Measurements from ENCODE around the gene SLC36A2. TPM values are rescaled to one million over a fixed set of nuclear protein-coding genes. Genes with fewer than 3 reads are reported as not detected.
"Not testable (repeated sequence)": the region's sequence is repeated elsewhere in the genome, so short reads cannot be mapped to it uniquely, and the experiment has no call there.

SLC36A2 gene
- 3.1 TPM for total RNA-seq

DNA sequence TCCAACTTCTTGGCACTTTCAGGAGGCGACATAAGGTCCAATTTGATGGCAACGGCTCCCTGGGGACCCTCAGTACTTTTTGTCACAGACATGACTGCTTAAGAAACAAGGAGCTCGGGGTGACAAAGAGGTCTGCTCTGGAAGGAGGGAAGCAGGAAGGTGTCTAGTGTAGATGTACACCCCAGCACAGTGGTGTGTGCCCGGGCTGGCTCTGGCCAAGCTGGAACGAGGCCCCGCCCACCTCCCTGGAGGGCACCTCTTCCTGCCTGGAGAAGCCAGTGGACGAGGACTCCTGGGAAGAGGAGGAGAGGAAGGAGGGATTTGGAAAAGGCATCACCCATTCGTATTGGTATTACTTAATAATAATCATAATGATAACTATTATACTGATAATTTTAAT lies at the start of gene SLC36A2:
Gene SLC36A2 (minus strand): TSS at position 191 of the 400 bp plus-strand sequence. CDS start 99 bp downstream, at position 92.
- DNase-seq = no peak

- no peak for DNase-seq
Observed at GRCh38 chr5:151388960-151389359, 41.6 kb upstream of the SLC36A2 start.

DNA sequence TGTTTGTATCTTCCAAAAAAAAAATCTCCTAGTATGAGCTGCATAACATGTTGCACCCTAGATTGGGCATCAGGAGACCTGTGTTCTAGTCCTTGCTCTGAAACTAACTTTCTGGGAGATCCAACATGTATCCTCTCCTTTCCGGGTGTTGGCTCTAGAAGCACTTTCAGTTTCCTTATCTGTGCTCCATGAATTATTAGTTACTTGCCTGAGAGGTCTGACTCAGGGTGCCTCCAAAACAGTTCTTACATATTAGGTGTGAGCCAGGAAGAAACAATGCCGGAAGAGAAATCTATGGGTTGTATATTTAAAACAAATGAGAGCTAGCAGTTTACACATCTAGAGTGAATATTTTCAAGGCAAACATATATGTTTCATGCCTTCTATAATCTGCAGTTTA lies 36.7 kb upstream of the SLC36A2 start:
- no peak for DNase-seq

GRCh38 chr5:151383011-151383410 lies 35.7 kb upstream of the SLC36A2 start:
- peak; percentile 83 for DNase-seq

DNA sequence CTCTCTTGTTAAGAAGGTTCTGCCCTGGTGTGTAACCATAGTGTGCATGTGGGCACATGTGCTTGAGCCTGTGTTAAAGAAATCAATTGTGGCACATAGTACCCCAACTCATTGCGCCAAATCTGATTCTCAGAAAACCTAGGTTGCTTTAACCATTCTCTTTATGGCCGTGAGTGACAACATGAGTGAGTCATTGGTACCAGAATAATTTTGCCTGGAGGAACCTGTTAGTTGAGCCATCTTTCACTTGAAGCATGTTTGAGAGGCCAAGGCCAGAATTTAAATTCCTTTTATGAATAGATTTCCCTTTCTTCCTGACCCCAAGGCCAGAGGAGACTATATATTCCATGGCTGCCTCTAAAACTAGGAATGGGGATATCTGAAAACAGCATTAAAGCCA lies 35.2 kb upstream of the SLC36A2 start:
- DNase-seq = peak; percentile 30

DNA sequence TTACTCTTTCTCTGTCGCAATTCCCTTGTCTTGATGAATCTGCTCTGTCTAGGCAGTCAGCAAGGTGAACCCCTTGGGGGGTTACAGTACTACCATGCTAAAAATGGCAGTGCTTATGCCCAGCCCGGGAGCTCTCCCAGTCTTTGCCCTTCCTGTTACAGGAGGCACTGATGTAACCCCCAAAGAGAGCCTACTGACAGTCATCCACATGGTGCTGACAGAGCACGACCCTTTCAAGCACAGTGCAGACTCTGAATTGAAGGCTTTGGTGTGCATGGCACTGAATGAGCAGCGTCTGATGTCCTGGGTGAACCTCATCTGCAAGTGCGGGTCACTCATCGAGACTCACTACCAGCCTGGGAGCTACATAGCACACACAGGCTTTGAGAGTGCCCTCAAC lies 34.5 kb upstream of the SLC36A2 start:
- DNase-seq = no peak

DNA sequence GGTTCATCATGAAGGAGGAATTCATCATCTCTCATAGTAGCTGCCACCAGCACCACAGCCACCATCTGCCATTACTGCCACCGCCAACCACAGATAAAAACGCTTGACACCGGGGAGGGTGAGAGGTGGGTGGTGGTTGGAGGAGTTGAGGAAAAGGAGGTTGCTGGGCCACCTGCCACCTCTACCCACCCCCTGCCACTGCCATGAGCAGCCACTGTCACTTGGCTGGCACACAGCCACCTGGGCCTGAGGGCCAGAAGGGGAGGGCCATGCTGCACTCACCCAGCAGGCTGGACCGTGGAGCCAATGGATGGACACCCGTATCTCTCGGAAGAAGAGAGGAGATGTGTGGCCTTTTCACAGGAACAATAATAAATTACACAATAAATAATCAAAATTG lies 31.3 kb upstream of the SLC36A2 start:
- DNase-seq = no peak

- DNase-seq = no peak
Observed at GRCh38 chr5:151374539-151374938, 27.2 kb upstream of the SLC36A2 start.

- DNase-seq = not testable (repeated sequence)
Observed at GRCh38 chr5:151367038-151367437, 19.7 kb upstream of the SLC36A2 start.

DNA sequence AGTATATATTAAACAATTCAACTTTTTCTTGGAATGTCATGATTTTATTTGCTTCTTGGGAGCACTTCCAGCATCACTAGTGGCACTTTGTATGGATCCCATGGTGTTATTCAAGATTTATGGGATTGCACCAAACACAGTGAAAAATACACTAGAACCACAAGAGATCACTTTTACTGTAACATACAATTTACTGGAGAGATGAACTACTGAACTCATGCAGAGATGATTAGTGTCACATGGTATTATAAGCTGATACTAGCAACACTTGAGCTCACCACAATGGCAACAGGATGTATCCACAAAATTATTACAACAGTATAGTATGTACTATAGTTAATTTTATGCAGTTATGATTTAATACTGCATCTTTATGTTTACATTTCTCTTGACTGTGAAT lies 16.3 kb upstream of the SLC36A2 start:
- no peak for DNase-seq

- DNase-seq = no peak
Observed at GRCh38 chr5:151362970-151363369, 15.6 kb upstream of the SLC36A2 start.

DNA sequence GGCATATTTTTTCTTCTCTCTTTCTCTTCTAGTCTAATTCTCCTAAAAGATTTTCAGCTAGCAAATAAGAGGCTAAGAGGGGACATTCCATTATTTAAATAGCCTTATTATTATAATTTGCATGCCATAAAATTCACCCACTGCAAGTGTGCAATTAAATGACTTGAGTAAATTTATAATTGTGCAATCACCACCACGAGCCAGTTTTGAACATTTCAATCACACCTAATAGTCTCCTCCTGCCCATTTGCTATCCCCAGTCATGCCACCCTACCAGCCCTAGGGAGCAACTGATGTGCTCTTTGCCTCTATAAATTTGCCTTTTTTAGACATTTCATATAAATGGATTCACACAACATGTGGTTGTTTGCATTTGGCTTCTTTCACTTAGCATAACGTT lies 12.0 kb upstream of the SLC36A2 start:
- DNase-seq = no peak

DNA sequence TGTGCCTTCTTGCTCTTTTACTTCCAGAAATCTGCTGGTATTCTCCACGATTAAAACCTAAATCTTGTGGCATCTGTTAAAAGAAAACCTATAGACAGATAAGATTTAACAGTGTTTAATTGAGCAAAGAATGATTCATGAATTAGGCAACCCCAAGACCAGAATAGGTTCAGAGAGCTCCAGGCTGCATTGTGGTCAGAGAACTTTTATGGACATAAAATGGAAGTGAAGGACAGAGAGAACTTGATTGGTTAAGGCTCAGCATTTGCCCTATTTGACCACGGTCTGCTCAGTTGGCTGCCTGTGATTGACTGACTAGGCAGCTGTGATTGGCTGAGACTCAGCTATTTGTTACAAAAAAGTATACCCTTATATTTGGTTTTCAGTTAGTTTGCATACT lies 10.4 kb upstream of the SLC36A2 start:
- no peak for DNase-seq

GRCh38 chr5:151357097-151357496 lies 9.7 kb upstream of the SLC36A2 start:
- no peak for DNase-seq

- DNase-seq = no peak
Observed at GRCh38 chr5:151351671-151352070, 4.3 kb upstream of the SLC36A2 start.

DNA sequence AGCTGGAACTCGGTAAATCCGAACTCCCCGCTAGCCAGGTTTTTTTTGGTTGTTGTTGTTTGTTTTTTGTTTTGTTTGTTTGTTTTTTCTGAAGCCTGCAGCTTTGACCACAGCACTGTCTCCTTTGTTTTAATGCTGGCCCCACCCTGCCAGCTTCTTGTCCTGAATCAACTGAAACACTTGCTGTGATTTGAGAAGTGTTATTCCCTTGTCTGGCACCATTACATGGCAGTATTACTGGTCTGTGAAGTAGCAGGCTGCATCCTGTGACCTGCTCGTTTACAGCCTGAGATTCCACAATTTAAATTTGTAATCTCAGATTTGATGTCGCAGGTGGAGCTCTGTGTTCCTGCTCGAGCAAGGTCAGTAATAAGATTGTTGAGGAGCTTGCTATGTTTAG lies 1.4 kb upstream of the SLC36A2 start:
- no peak for DNase-seq

DNA sequence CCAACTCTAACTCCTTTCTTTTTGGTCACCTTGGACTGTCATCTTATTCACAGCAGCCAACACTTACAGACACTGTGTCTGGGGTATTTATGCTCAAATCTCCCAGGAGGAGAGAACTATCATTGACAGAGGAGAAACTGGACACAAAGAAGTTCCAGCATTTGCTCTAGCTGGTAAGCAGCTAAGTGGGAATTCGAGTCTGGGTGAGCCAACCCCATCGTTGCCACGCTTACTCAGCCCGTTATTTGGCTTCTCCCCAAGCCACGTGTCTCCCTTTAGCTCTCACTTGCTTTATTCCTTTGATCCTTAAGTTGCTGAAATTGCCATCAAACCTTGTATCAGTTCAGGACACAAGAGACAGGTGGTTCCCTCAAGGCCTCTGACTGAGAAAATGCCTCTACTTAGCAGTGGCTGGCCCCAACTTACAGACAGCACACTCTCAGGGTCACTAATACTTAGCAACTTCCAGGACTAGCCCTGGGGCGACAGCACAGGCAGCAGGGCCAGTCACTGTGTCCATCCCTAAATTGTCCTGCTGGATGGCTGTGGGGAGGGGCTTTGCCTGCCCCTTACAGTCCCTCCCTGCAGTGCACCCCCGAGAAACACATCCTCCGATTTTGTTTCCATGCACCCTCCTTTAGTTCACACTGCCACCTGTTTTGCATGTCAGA lies 1.4 kb downstream of the SLC36A2 start:
- peak; percentile 16 for DNase-seq

DNA sequence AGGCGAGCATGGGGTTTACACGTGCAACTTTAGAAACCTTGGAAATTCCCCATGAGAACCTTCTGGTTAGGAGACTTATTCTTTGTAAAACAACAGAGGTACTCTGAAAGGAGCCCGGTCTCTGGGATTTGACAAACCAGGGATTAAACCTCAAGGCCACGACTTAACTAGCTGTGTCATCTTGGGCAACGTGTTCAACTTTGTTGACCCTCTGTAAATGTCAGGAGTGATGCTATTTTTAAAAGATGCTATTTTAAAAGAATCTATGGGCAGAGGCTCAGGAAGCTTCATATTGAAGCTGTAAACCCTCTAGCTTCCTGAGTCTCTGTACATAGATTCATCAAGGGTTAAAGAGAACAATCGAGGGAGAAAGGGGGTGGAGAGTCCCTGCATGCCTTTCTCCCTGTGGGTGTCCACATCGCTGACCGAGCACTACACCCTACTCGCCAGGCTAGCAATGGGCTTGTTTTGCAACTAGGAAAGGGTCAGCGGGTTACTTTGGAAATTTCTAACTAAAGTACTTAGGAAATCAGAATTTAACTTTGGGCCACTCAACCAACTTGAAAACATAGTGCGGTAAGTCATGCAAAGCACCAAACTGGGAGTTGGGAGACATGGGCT lies 2.1 kb downstream of the SLC36A2 start:
- DNase-seq = no peak

DNA sequence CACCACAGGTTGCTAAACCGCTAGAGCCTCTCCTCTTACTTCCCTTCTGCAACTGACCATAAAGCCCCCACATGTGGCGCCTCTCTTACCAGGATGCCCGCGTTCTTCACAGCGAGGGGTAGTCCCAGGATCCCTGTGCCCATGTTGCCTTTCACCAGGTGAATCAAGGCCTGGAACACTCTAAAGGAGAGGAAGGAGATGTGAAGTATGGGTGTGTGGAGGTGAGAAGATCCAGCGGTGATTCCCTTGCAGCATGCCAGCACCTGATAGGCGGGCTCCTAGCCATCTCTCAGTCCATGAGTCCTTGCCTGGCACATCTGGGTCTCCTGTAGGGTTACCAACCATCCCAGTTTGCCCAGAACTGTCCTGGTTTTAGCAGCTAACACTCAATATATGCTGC lies 3.3 kb downstream of the SLC36A2 start:
- DNase-seq = no peak

DNA sequence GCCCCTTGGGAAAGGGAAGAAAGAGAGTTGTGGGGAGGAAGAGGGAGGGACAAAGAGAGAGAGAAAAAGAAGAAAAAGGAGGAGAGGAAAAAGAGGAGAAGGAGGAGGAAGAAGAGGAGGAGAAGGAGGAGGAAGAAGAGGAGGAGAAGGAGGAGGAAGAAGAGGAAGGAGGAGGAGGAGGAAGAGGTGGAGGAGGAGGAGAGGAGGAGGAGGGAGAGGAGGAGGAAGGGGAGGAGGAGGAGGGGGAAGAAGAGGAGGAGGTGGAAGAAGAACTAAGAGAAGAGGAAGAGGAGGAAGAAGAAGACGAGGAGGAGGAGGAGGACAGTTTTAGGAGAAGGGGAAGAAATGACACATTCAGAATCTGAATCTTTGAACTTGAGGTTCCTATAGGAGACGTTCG lies 7.4 kb downstream of the SLC36A2 start:
- no peak for DNase-seq

DNA sequence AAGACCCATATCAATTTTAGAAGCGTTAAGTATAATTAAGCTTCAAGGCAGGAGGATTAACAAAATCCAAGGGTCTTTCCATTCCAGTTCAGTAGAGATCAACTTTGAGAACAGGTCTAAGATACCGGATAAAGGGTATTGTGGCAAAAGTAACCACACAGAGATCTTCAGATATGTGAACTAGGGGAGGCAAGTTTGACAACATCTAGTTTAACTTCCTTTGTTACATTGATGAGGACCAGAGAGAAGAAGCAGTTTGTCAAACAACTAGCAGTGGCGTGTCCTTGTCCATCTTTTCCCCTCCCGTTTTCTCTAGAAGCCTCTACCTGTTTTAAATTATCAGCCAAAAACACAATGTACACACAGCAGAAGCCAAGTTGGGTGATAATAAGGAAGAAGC lies 8.6 kb downstream of the SLC36A2 start:
- DNase-seq = no peak

- DNase-seq = no peak
Observed at GRCh38 chr5:151332857-151333256, 14.5 kb downstream of the SLC36A2 start.

GRCh38 chr5:151328734-151329133 lies 18.6 kb downstream of the SLC36A2 start:
- no peak for DNase-seq

DNA sequence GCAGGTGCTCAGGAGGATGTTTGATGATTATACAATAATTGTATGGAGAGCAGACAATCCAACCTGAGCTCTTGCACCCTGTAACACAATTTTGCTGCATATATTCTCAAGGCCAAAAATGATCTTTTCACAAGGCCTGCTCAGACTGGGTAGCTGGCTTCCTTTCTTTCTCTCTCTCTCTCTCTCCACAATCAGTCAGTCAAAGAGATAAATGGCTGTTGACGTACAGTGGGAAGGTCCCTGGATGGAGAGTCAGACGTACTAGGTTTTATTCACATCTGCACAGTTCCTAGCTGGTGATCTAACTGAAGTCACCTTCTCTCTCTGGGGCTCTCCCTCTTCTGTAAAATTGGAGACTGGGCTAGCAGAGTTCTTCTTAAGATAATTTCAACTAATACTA lies 19.8 kb downstream of the SLC36A2 start:
- no peak for DNase-seq

Measured in tongue (tissue), 2 donors.